Measurements from ENCODE around the gene AMIGO1.

AMIGO1 gene

GRCh38 chr1:109488696-109489095 lies 20.8 kb downstream of the AMIGO1 start:
- peaks cover 15% of the 10 kb centered on the region for H3K4me1 ChIP-seq (ENCODE audit: low read length)
- H3K9ac ChIP-seq (ENCODE audit: low read length) = no peak overlapping the region
- H4K20me1 ChIP-seq (ENCODE audit: insufficient read depth, low read length) = no peaks in the 10 kb centered on the region
- no peak overlapping the region for H2AFZ ChIP-seq (ENCODE audit: low read depth, low read length)
- no peak overlapping the region for H3K4me2 ChIP-seq (ENCODE audit: low read length)
- no peaks in the 10 kb centered on the region for H3K36me3 ChIP-seq (replicated peaks; ENCODE audit: low read depth, low read length)
- H3K27ac ChIP-seq (ENCODE audit: low read length) = no peak overlapping the region
- H3K27me3 ChIP-seq (ENCODE audit: low read depth, low read length) = no peaks in the 10 kb centered on the region
- H3K9me3 ChIP-seq (ENCODE audit: insufficient read depth, low read length) = no peaks in the 10 kb centered on the region
- TF ChIP-seq EZH2phosphoT487 (IDR thresholded peaks at IDR 0.05; ENCODE audit: low read depth) (no peak), CTCF (IDR thresholded peaks at IDR 0.05; ENCODE audit: low read depth, low read length) (no peak)
- H3K4me3 ChIP-seq (ENCODE audit: low read length) = no peak overlapping the region
- peaks cover 9% of the 10 kb centered on the region for H3K79me2 ChIP-seq (ENCODE audit: low read length)

- H3K27ac ChIP-seq (ENCODE audit: low read length) = no peak overlapping the region
These were observed 21.3 kb downstream of the AMIGO1 start for GRCh38 chr1:109488201-109488600.

GRCh38 chr1:109487261-109487660 lies 22.3 kb downstream of the AMIGO1 start:
- H3K27me3 ChIP-seq (ENCODE audit: low read depth, low read length) = no peaks in the 10 kb centered on the region
- H3K9me3 ChIP-seq (ENCODE audit: insufficient read depth, low read length) = no peaks in the 10 kb centered on the region
- no peak overlapping the region for H2AFZ ChIP-seq (ENCODE audit: low read depth, low read length)
- H3K27ac ChIP-seq (ENCODE audit: low read length) = no peak overlapping the region
- peaks cover 15% of the 10 kb centered on the region for H3K4me1 ChIP-seq (ENCODE audit: low read length)
- H3K4me2 ChIP-seq (ENCODE audit: low read length) = no peak overlapping the region
- H4K20me1 ChIP-seq (ENCODE audit: insufficient read depth, low read length) = no peaks in the 10 kb centered on the region
- H3K4me3 ChIP-seq (ENCODE audit: low read length) = no peak overlapping the region
- H3K36me3 ChIP-seq (replicated peaks; ENCODE audit: low read depth, low read length) = no peaks in the 10 kb centered on the region
- H3K79me2 ChIP-seq (ENCODE audit: low read length) = peaks cover 9% of the 10 kb centered on the region
- TF ChIP-seq EZH2phosphoT487 (IDR thresholded peaks at IDR 0.05; ENCODE audit: low read depth) = no peak
- no peak overlapping the region for H3K9ac ChIP-seq (ENCODE audit: low read length)

More at GRCh38 chr1:109488201-109488600, 21.3 kb downstream of the AMIGO1 start:
- Histone ChIP-seq H3K4me3 (ENCODE audit: low read length) (no peak overlapping the region), H3K27me3 (ENCODE audit: low read depth, low read length) (no peaks in the 10 kb centered on the region), H4K20me1 (ENCODE audit: insufficient read depth, low read length) (no peaks in the 10 kb centered on the region), H3K4me1 (ENCODE audit: low read length) (peaks cover 11% of the 10 kb centered on the region), H2AFZ (ENCODE audit: low read depth, low read length) (no peak overlapping the region), H3K9me3 (ENCODE audit: insufficient read depth, low read length) (no peaks in the 10 kb centered on the region), H3K36me3 (replicated peaks; ENCODE audit: low read depth, low read length) (no peaks in the 10 kb centered on the region), H3K79me2 (ENCODE audit: low read length) (peaks cover 9% of the 10 kb centered on the region), H3K4me2 (ENCODE audit: low read length) (no peak overlapping the region), H3K9ac (ENCODE audit: low read length) (no peak overlapping the region)
- TF ChIP-seq EZH2phosphoT487 (IDR thresholded peaks at IDR 0.05; ENCODE audit: low read depth) (no peak), CTCF (IDR thresholded peaks at IDR 0.05; ENCODE audit: low read depth, low read length) (no peak)

- H2AFZ ChIP-seq (ENCODE audit: low read depth, low read length) = no peak overlapping the region
- H3K4me1 ChIP-seq (ENCODE audit: low read length) = peaks cover 15% of the 10 kb centered on the region
- no peaks in the 10 kb centered on the region for H3K27me3 ChIP-seq (ENCODE audit: low read depth, low read length)
- no peaks in the 10 kb centered on the region for H3K9me3 ChIP-seq (ENCODE audit: insufficient read depth, low read length)
- no peaks in the 10 kb centered on the region for H4K20me1 ChIP-seq (ENCODE audit: insufficient read depth, low read length)
- peak overlapping the region; percentile 90 for H3K9ac ChIP-seq (ENCODE audit: low read length)
- peak overlapping the region; percentile 76; the same call in 1 of the 2 replicates for H3K27ac ChIP-seq (ENCODE audit: low read length)
- no peaks in the 10 kb centered on the region for H3K36me3 ChIP-seq (replicated peaks; ENCODE audit: low read depth, low read length)
- peaks cover 9% of the 10 kb centered on the region for H3K79me2 ChIP-seq (ENCODE audit: low read length)
- TF ChIP-seq EZH2phosphoT487 (IDR thresholded peaks at IDR 0.05; ENCODE audit: low read depth) (no peak), CTCF (IDR thresholded peaks at IDR 0.05; ENCODE audit: low read depth, low read length) (no peak)
- H3K4me2 ChIP-seq (ENCODE audit: low read length) = peak overlapping the region; percentile 99
- peak overlapping the region; percentile 98 for H3K4me3 ChIP-seq (ENCODE audit: low read length)
These were observed 24.5 kb downstream of the AMIGO1 start for GRCh38 chr1:109485001-109485400.
